ENCODE measurements around the gene TAS2R43.
"Not testable (repeated sequence)": the region's sequence is repeated elsewhere in the genome, so short reads cannot be mapped to it uniquely, and the experiment has no call there.

DNA sequence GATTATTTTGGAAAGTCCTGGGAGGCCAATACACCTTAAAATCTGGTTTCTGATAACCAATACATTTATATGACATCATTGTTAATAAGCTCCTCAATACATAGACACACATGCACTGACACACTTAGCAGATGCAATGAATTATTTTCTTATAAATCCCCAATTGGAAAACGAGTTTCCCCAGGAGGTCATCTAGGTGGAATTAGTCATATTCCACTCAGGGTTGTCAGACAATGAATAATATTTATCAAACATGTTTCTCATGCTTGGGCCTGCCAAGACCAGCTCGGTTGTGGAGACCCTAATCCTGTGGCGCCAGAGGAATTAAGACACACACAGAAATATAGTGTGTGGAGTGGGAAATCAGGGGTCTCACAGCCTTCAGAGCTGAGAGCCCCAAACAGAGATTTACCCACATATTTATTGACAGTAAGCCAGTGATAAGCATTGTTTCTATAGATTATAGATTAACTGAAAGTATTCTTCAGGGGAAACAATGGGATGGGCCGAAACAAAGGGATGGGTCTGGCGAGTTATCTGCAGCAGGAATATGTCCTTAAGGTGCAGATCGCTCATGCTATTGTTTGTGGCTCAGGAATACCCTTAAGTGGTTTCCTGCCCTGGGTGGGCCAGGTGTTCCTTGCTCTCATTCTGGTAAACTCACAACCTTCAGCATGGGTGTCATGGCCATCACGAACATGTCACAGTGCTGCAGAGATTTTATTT, 42.1 kb downstream of the TAS2R43 start:
- TF ChIP-seq CTCF (IDR thresholded peaks at IDR 0.05; ENCODE audit: insufficient read depth, low read depth, low read length); EZH2 (IDR thresholded peaks at IDR 0.05; ENCODE audit: insufficient read depth, low read length): not testable (repeated sequence)

Data from astrocyte (in vitro differentiated cells and primary cell).